ENCODE measurements around the gene ZDHHC1. TPM values are rescaled to one million over a fixed set of nuclear protein-coding genes. Genes with fewer than 3 reads are reported as not detected.
A peak's percentile ranks its signal among the peaks of the same experiment; 100 is the strongest.

ZDHHC1 gene
- total RNA-seq, 1 donor from 2014 or later = 9.5 TPM

DNA sequence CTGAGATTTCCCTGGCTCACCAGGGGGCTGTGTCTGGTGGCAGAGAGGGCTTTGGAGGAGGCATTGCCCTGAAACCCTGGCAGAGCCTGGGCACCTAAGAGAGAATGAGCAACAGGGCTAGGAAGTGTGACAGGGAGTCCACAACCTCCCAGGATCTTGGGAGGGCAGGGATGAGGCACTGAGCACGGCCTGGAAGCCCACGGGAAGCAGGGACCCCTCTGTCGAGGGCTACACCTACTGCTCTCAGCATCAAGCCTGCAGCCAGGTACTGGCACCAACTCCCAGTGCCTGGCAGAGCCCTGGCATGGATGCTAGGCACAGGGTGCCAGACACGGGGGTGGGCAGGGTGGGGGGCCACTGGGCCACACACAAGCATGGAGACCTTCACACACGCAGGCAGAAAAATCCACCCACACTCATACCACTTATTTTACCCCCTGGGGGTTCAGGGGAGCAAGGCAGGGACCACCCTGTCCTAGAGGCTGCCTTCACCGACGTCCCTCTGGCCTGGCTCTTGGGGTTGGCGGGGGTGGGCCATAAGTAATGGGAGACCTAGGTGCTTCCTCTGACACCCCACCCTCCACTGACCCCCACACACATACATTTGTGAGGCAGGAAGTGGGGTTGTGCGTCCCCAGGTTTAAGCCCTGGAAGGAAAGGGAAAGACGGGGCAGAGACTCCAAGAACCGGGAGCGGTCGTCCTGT lies 13.7 kb upstream of the ZDHHC1 start:
- peaks cover 49% of the 10 kb centered on the region for H3K27me3 ChIP-seq (ENCODE audit: control insufficient read depth, insufficient read depth, low read length)
- no peaks in the 10 kb centered on the region for H3K36me3 ChIP-seq (ENCODE audit: control insufficient read depth, insufficient read depth, low read length)
- H3K4me3 ChIP-seq (ENCODE audit: low read depth, low read length) = peak overlapping the region; percentile 24
- TF ChIP-seq, protein P1, sequence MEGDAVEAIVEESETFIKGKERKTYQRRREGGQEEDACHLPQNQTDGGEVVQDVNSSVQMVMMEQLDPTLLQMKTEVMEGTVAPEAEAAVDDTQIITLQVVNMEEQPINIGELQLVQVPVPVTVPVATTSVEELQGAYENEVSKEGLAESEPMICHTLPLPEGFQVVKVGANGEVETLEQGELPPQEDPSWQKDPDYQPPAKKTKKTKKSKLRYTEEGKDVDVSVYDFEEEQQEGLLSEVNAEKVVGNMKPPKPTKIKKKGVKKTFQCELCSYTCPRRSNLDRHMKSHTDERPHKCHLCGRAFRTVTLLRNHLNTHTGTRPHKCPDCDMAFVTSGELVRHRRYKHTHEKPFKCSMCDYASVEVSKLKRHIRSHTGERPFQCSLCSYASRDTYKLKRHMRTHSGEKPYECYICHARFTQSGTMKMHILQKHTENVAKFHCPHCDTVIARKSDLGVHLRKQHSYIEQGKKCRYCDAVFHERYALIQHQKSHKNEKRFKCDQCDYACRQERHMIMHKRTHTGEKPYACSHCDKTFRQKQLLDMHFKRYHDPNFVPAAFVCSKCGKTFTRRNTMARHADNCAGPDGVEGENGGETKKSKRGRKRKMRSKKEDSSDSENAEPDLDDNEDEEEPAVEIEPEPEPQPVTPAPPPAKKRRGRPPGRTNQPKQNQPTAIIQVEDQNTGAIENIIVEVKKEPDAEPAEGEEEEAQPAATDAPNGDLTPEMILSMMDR (IDR thresholded peaks at IDR 0.05; ENCODE audit: insufficient read depth, low read length, poor library complexity, severe bottlenecking) = no peak
- DNase-seq (ENCODE audit: low read depth) = no peak

- TF ChIP-seq, protein P1 (IDR thresholded peaks at IDR 0.05; ENCODE audit: insufficient read depth, low read length, poor library complexity, severe bottlenecking) = no peak
- Histone ChIP-seq H3K36me3 (ENCODE audit: control insufficient read depth, insufficient read depth, low read length) (no peaks in the 10 kb centered on the region), H3K4me3 (ENCODE audit: low read depth, low read length) (no peak overlapping the region), H3K27me3 (ENCODE audit: control insufficient read depth, insufficient read depth, low read length) (peaks cover 55% of the 10 kb centered on the region)
- DNase-seq (ENCODE audit: low read depth) = no peak
These were observed 12.9 kb upstream of the ZDHHC1 start for GRCh38 chr16:67429053-67429798.

- TF ChIP-seq, protein P1 (IDR thresholded peaks at IDR 0.05; ENCODE audit: insufficient read depth, low read length, poor library complexity, severe bottlenecking) = peak; percentile 97
- peaks cover 55% of the 10 kb centered on the region for H3K27me3 ChIP-seq (ENCODE audit: control insufficient read depth, insufficient read depth, low read length)
- DNase-seq (ENCODE audit: low read depth) = no peak
- no peak overlapping the region for H3K4me3 ChIP-seq (ENCODE audit: low read depth, low read length)
- no peaks in the 10 kb centered on the region for H3K36me3 ChIP-seq (ENCODE audit: control insufficient read depth, insufficient read depth, low read length)
These were observed 12.0 kb upstream of the ZDHHC1 start for GRCh38 chr16:67428146-67428731.

- TF ChIP-seq, protein P1 (IDR thresholded peaks at IDR 0.05; ENCODE audit: insufficient read depth, low read length, poor library complexity, severe bottlenecking) = no peak
- Histone ChIP-seq H3K27me3 (ENCODE audit: control insufficient read depth, insufficient read depth, low read length) (peaks cover 53% of the 10 kb centered on the region), H3K36me3 (ENCODE audit: control insufficient read depth, insufficient read depth, low read length) (no peaks in the 10 kb centered on the region), H3K4me3 (ENCODE audit: low read depth, low read length) (no peak overlapping the region)
- DNase-seq (ENCODE audit: low read depth) = no peak
These were observed 10.7 kb upstream of the ZDHHC1 start for GRCh38 chr16:67426950-67427349.

- peaks cover 49% of the 10 kb centered on the region for H3K27me3 ChIP-seq (ENCODE audit: control insufficient read depth, insufficient read depth, low read length)
- DNase-seq (ENCODE audit: low read depth) = no peak
- no peaks in the 10 kb centered on the region for H3K36me3 ChIP-seq (ENCODE audit: control insufficient read depth, insufficient read depth, low read length)
- TF ChIP-seq, protein P1 (IDR thresholded peaks at IDR 0.05; ENCODE audit: insufficient read depth, low read length, poor library complexity, severe bottlenecking) = no peak
- no peak overlapping the region for H3K4me3 ChIP-seq (ENCODE audit: low read depth, low read length)
These were observed 9.7 kb upstream of the ZDHHC1 start for GRCh38 chr16:67426022-67426421.
